ENCODE measurements around the gene NCKAP5. TPM values are rescaled to one million over a fixed set of nuclear protein-coding genes. Genes with fewer than 3 reads are reported as not detected.
"Not testable (repeated sequence)": the region's sequence is repeated elsewhere in the genome, so short reads cannot be mapped to it uniquely, and the experiment has no call there.

Gene NCKAP5
- total RNA-seq, 1 donor from 2014 or later = 27.9 TPM

DNA sequence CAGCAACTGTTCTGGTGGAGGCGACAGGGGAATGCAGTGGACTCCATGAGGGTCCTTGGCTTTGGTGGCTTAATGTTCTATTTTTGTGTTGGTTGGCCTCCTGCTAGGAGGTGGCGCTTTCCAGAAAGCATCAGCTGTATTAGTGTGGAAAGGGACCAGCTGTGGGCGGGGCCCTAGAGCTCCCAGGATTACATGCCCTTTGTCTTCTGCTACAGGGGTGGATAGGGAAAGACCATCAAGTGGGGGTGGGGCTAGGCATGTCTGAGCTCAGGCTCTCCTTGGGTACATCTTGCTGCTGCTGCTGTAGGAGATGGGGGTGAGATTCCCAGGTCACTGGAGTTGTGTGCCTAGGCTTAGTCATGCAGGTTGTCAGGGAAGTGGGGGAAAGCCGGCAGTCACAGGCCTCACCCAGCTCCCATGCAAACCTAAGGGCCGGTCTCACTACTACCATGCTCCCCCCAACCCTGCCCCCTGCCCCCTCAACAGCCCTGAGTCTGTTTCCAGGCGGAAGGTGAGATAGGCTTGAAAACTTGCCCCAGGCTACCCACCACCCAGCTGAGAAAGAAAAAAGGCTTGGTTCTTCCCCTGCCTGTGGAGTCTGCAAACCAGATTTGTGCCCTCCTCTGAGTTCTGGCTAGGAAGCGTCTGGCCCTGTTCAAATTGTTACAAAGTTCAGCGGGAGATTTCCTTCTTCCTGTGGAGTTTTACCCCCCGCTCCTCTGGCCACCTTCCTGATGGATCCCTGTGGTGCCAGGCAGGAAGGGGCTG is 756.9 kb downstream of the NCKAP5 start:
- TF ChIP-seq, protein P1, sequence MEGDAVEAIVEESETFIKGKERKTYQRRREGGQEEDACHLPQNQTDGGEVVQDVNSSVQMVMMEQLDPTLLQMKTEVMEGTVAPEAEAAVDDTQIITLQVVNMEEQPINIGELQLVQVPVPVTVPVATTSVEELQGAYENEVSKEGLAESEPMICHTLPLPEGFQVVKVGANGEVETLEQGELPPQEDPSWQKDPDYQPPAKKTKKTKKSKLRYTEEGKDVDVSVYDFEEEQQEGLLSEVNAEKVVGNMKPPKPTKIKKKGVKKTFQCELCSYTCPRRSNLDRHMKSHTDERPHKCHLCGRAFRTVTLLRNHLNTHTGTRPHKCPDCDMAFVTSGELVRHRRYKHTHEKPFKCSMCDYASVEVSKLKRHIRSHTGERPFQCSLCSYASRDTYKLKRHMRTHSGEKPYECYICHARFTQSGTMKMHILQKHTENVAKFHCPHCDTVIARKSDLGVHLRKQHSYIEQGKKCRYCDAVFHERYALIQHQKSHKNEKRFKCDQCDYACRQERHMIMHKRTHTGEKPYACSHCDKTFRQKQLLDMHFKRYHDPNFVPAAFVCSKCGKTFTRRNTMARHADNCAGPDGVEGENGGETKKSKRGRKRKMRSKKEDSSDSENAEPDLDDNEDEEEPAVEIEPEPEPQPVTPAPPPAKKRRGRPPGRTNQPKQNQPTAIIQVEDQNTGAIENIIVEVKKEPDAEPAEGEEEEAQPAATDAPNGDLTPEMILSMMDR (conservative IDR thresholded peaks at IDR 0.05) = no peak
- no peak overlapping the region for H3K27ac Mint-ChIP-seq (ENCODE audit: unreplicated experiment)
- H3K27me3 Mint-ChIP-seq (ENCODE audit: low read depth) = no peaks in the 10 kb centered on the region
- peaks cover 14% of the 10 kb centered on the region for H3K4me1 Mint-ChIP-seq
- H3K9me3 Mint-ChIP-seq = peaks cover 30% of the 10 kb centered on the region
- DNase-seq (ENCODE audit: low read depth, low spot score) = no peak
- peaks cover 60% of the 10 kb centered on the region for H3K36me3 Mint-ChIP-seq (ENCODE audit: low read depth)
- H3K4me3 Mint-ChIP-seq = no peak overlapping the region

DNA sequence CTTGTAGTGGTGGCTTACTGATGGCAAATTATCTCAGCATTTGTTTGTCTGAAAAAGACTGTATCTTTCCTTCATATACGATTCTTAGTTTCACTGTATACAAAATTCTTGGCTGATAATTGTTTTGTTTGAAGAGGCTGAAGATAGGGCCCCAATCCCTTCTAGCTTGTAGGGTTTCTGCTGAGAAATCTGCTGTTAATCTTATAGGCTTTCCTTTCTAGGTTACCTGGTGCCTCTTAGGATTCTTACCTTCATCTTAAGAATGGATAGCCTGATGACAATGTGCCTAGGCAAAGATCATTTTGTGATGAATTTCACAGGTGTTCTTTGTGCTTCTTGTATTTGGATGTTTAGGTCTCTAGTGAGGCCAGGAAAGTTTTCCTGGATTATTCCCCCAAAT is 758.3 kb downstream of the NCKAP5 start:
- peaks cover 12% of the 10 kb centered on the region for H3K4me1 Mint-ChIP-seq
- not testable (repeated sequence) for H3K27ac Mint-ChIP-seq (ENCODE audit: unreplicated experiment); H3K27me3 Mint-ChIP-seq (ENCODE audit: low read depth)

DNA sequence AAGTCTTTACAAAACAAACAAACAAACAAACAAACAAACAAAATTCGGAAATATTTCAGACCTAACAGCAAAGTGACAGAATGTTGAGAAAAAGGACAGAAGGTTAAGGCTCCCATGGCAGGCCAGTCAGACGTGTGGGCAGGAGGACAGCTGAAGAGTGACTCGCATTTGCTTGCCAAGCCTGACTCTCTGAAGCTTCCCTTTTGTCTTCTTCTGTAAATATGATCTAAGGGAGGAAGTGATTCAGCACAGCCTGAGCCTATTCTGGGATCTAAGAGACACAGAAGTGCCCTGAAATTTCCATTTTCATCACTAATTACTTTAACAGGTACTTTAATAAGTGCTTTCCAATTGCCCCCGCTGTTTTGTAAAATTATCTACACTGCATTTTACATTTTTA is 764.2 kb downstream of the NCKAP5 start:
- TF ChIP-seq, protein P1 (conservative IDR thresholded peaks at IDR 0.05) = no peak
- Mint-ChIP-seq H3K4me1 (peaks cover 15% of the 10 kb centered on the region), H3K27me3 (ENCODE audit: low read depth) (no peaks in the 10 kb centered on the region), H3K9me3 (peaks cover 26% of the 10 kb centered on the region), H3K4me3 (no peak overlapping the region), H3K36me3 (ENCODE audit: low read depth) (peaks cover 30% of the 10 kb centered on the region), H3K27ac (ENCODE audit: unreplicated experiment) (no peak overlapping the region)
- no peak for DNase-seq (ENCODE audit: low read depth, low spot score)

More for the DNA sequence above, 758.3 kb downstream of the NCKAP5 start:
- Mint-ChIP-seq H3K9me3 (peaks cover 36% of the 10 kb centered on the region), H3K36me3 (ENCODE audit: low read depth) (peaks cover 65% of the 10 kb centered on the region)
- not testable (repeated sequence) for H3K4me3 Mint-ChIP-seq; DNase-seq (ENCODE audit: low read depth, low spot score)

DNA sequence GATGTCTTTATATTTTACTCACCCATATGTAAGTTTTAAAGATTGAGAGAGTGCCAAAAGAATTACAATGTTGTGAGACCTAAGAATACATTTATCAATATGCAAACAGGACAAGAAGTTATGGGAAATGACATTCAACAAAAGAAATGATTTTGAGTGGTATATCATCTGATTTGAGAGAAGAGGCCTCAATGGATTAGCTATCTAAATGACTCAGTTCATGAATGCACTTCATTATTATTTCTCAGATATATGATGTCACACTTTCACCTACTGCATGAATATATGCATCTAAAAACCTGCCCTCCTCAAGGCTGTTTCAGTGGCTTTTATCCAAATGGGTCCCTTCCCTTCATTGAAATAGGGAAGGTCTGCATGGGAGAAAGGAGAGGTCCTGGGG is 769.9 kb downstream of the NCKAP5 start:
- no peaks in the 10 kb centered on the region for H3K36me3 Mint-ChIP-seq (ENCODE audit: low read depth)
- no peaks in the 10 kb centered on the region for H3K9me3 Mint-ChIP-seq
- no peaks in the 10 kb centered on the region for H3K27me3 Mint-ChIP-seq (ENCODE audit: low read depth)
- no peak for DNase-seq (ENCODE audit: low read depth, low spot score)
- H3K27ac Mint-ChIP-seq (ENCODE audit: unreplicated experiment) = no peak overlapping the region
- H3K4me3 Mint-ChIP-seq = no peak overlapping the region
- no peaks in the 10 kb centered on the region for H3K4me1 Mint-ChIP-seq
- TF ChIP-seq, protein P1 (conservative IDR thresholded peaks at IDR 0.05) = no peak

DNA sequence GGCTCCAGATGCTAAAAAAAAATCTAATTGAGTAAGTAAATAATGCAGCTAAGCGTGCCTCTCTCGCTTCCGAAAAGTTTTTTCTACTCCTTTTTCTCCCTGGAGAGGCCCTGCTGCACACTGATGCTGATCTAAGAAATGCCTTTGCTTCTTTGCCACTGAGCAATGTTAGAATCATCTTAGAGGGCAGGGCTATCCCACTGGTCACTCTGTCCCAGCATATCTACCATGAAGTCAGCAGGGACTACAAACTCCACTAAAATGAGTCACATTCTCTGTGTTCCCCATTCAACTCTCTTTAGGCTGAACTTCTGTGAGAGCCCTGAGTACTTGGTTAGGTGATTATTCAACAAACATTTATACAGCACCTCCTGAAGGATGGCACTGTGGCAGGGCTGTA is 770.7 kb downstream of the NCKAP5 start:
- no peak for DNase-seq (ENCODE audit: low read depth, low spot score)
- TF ChIP-seq, protein P1 (conservative IDR thresholded peaks at IDR 0.05) = no peak
- peak overlapping the region; percentile 19 for H3K27ac Mint-ChIP-seq (ENCODE audit: unreplicated experiment)
- no peaks in the 10 kb centered on the region for H3K36me3 Mint-ChIP-seq (ENCODE audit: low read depth)
- H3K4me1 Mint-ChIP-seq = no peaks in the 10 kb centered on the region
- H3K9me3 Mint-ChIP-seq = no peaks in the 10 kb centered on the region
- H3K27me3 Mint-ChIP-seq (ENCODE audit: low read depth) = no peaks in the 10 kb centered on the region
- H3K4me3 Mint-ChIP-seq = no peak overlapping the region

DNA sequence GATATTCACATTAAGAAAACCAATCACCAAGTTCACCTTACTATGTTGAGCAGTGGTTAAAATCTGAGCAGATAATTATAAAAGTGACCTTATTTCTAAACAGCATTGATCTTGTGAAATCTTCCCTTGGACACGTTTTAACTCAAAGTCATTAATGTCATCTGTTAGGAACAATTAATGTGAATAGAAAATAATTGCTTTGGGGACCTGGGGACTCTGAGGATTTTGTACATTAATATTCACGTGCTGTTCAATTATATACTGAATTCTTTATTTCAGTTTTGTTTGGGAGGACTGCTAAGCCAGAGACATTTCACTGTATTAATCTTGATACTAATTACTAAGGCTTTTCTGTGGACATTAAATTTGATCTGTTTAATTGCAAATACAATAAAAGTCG is 771.2 kb downstream of the NCKAP5 start:
- Mint-ChIP-seq H3K4me3 (no peak overlapping the region), H3K27me3 (ENCODE audit: low read depth) (no peaks in the 10 kb centered on the region), H3K36me3 (ENCODE audit: low read depth) (no peaks in the 10 kb centered on the region), H3K27ac (ENCODE audit: unreplicated experiment) (no peak overlapping the region), H3K9me3 (no peaks in the 10 kb centered on the region), H3K4me1 (no peaks in the 10 kb centered on the region)
- DNase-seq (ENCODE audit: low read depth, low spot score) = no peak
- TF ChIP-seq, protein P1 (conservative IDR thresholded peaks at IDR 0.05) = no peak

Data from neural crest cell (in vitro differentiated cells).